ENCODE results near the gene BMP7.

The BMP7 gene

GRCh38 chr20:57183457-57184009 is 82.9 kb downstream of the BMP7 start:
- H3K4me1 Mint-ChIP-seq: peaks cover 15% of the 10 kb centered on the region
- TF ChIP-seq, protein P1, sequence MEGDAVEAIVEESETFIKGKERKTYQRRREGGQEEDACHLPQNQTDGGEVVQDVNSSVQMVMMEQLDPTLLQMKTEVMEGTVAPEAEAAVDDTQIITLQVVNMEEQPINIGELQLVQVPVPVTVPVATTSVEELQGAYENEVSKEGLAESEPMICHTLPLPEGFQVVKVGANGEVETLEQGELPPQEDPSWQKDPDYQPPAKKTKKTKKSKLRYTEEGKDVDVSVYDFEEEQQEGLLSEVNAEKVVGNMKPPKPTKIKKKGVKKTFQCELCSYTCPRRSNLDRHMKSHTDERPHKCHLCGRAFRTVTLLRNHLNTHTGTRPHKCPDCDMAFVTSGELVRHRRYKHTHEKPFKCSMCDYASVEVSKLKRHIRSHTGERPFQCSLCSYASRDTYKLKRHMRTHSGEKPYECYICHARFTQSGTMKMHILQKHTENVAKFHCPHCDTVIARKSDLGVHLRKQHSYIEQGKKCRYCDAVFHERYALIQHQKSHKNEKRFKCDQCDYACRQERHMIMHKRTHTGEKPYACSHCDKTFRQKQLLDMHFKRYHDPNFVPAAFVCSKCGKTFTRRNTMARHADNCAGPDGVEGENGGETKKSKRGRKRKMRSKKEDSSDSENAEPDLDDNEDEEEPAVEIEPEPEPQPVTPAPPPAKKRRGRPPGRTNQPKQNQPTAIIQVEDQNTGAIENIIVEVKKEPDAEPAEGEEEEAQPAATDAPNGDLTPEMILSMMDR (IDR thresholded peaks at IDR 0.05): no peak
- H3K27ac Mint-ChIP-seq: peak overlapping the region; percentile 46
- peaks cover 4% of the 10 kb centered on the region for H3K27me3 Mint-ChIP-seq (ENCODE audit: low read depth, poor library complexity)
- no peak for DNase-seq
- H3K36me3 Mint-ChIP-seq (ENCODE audit: low read depth): peaks cover 37% of the 10 kb centered on the region
- peaks cover 6% of the 10 kb centered on the region for H3K9me3 Mint-ChIP-seq
- no peak overlapping the region for H3K4me3 Mint-ChIP-seq

GRCh38 chr20:57181639-57182038 is 84.8 kb downstream of the BMP7 start:
- Mint-ChIP-seq H3K27me3 (ENCODE audit: low read depth, poor library complexity) (peaks cover 4% of the 10 kb centered on the region), H3K4me1 (peaks cover 21% of the 10 kb centered on the region), H3K9me3 (peaks cover 6% of the 10 kb centered on the region), H3K36me3 (ENCODE audit: low read depth) (peaks cover 49% of the 10 kb centered on the region), H3K27ac (no peak overlapping the region), H3K4me3 (no peak overlapping the region)
- DNase-seq: no peak
- TF ChIP-seq, protein P1 (IDR thresholded peaks at IDR 0.05): no peak

- DNase-seq: no peak
- TF ChIP-seq, protein P1 (IDR thresholded peaks at IDR 0.05): no peak
- Mint-ChIP-seq H3K27me3 (ENCODE audit: low read depth, poor library complexity) (peaks cover 4% of the 10 kb centered on the region), H3K36me3 (ENCODE audit: low read depth) (peaks cover 49% of the 10 kb centered on the region), H3K27ac (no peak overlapping the region), H3K4me3 (no peak overlapping the region), H3K4me1 (peaks cover 21% of the 10 kb centered on the region), H3K9me3 (peaks cover 6% of the 10 kb centered on the region)
These were observed 85.5 kb downstream of the BMP7 start for GRCh38 chr20:57180954-57181353.

- TF ChIP-seq, protein P1 (IDR thresholded peaks at IDR 0.05): no peak
- Mint-ChIP-seq H3K4me3 (no peak overlapping the region), H3K27ac (peak overlapping the region; percentile 74), H3K36me3 (ENCODE audit: low read depth) (peaks cover 51% of the 10 kb centered on the region), H3K9me3 (peaks cover 6% of the 10 kb centered on the region), H3K4me1 (peaks cover 25% of the 10 kb centered on the region), H3K27me3 (ENCODE audit: low read depth, poor library complexity) (peaks cover 4% of the 10 kb centered on the region)
- no peak for DNase-seq
These were observed 86.1 kb downstream of the BMP7 start for GRCh38 chr20:57180387-57180786.

GRCh38 chr20:57179265-57179664 is 87.2 kb downstream of the BMP7 start:
- no peak for DNase-seq
- H3K27me3 Mint-ChIP-seq (ENCODE audit: low read depth, poor library complexity): peaks cover 4% of the 10 kb centered on the region
- H3K4me1 Mint-ChIP-seq: peaks cover 36% of the 10 kb centered on the region
- H3K36me3 Mint-ChIP-seq (ENCODE audit: low read depth): peaks cover 50% of the 10 kb centered on the region
- no peak overlapping the region for H3K4me3 Mint-ChIP-seq
- TF ChIP-seq, protein P1 (IDR thresholded peaks at IDR 0.05): no peak
- H3K9me3 Mint-ChIP-seq: no peaks in the 10 kb centered on the region
- H3K27ac Mint-ChIP-seq: no peak overlapping the region

DNA sequence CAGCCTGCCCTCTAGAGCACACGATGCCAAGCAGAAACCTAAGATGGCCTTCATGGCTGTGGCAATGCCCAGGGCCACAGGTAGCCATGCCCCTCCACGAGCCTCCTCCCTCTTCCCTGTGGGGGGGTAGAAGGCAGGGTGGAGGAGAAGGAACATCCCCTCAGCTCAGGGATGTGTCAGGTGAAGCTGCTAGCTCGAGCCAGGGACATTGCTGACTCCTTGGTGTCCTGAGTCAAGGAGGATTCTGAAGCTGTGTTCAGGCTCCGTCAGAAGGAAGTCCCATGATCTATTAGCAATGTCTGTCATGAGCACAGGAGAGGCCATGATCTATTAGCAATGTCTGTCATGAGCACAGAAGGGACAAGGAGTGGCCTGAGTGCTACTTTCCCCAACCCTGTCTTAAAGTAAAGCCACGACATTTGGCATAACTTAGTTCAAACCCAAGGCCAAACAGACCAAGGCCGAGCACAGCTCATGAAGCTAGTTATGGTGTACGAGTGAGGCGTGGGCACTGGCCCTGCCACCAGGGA is 87.8 kb downstream of the BMP7 start:
- no peak for DNase-seq
- Mint-ChIP-seq H3K27me3 (ENCODE audit: low read depth, poor library complexity) (peaks cover 4% of the 10 kb centered on the region), H3K27ac (peak overlapping the region; percentile 45), H3K36me3 (ENCODE audit: low read depth) (peaks cover 49% of the 10 kb centered on the region), H3K4me3 (no peak overlapping the region), H3K9me3 (no peaks in the 10 kb centered on the region), H3K4me1 (peaks cover 38% of the 10 kb centered on the region)
- TF ChIP-seq, protein P1 (IDR thresholded peaks at IDR 0.05): no peak
